ENCODE results near the gene PLCB1. TPM values are rescaled to one million over a fixed set of nuclear protein-coding genes. Genes with fewer than 3 reads are reported as not detected.

Gene PLCB1
- total RNA-seq, 1 donor, result 46.5 TPM

DNA sequence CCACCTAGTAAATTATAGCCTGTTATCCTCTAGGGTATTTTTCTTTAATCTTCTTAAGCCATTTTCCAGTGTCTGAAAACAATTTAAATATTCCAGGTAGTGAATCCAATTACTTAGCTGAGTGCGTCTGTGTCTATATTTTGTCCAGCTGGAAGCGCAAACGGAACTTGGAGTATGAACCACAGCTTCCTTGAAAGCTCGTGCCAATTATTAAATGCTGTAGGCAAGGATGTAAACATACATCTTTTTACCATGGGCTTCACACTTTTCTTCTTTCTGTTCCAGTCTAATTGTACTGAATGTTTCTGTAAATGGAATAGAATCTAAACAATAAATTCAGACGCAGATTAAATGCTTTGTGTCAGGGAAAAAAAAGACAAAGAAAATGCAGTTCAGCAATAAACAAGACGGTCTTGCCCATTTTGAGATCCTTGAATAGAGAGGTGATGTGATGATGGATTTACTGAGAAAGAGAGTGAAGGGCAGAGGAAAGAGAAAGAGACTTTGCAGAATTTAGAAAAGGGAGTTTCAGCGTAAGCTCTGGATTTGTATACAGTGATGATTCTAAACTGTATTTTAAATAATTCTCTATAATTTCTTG, 1.9 kb downstream of the PLCB1 start:
- TF ChIP-seq, protein P1, sequence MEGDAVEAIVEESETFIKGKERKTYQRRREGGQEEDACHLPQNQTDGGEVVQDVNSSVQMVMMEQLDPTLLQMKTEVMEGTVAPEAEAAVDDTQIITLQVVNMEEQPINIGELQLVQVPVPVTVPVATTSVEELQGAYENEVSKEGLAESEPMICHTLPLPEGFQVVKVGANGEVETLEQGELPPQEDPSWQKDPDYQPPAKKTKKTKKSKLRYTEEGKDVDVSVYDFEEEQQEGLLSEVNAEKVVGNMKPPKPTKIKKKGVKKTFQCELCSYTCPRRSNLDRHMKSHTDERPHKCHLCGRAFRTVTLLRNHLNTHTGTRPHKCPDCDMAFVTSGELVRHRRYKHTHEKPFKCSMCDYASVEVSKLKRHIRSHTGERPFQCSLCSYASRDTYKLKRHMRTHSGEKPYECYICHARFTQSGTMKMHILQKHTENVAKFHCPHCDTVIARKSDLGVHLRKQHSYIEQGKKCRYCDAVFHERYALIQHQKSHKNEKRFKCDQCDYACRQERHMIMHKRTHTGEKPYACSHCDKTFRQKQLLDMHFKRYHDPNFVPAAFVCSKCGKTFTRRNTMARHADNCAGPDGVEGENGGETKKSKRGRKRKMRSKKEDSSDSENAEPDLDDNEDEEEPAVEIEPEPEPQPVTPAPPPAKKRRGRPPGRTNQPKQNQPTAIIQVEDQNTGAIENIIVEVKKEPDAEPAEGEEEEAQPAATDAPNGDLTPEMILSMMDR (IDR thresholded peaks at IDR 0.05; ENCODE audit: insufficient read depth, low read length), result no peak
- no peak for DNase-seq (ENCODE audit: low read depth)
- H3K4me3 ChIP-seq (ENCODE audit: low read depth, low read length), result peak overlapping the region; percentile 88

DNA sequence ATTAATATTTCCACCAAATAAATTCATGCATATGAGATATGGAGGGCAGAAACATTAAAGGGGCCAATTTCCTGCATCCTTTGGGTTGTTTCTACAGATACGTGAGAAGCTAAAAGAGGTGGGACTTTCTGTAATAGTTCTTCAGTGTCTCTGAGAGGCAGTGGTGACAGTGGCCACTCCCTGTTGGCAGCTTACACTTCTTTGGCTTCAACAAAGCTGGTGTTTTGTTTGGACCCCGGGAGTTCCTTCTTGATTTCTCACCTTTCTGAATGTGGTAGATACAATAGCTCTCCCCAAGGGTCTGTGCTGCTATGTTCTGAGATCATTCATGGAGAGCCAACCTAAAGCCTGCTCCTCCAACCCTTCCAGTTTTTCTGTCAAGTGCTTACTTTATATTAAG, 7.8 kb downstream of the PLCB1 start:
- TF ChIP-seq, protein P1 (IDR thresholded peaks at IDR 0.05; ENCODE audit: insufficient read depth, low read length), result no peak
- no peak overlapping the region for H3K4me3 ChIP-seq (ENCODE audit: low read depth, low read length)
- no peak for DNase-seq (ENCODE audit: low read depth)

DNA sequence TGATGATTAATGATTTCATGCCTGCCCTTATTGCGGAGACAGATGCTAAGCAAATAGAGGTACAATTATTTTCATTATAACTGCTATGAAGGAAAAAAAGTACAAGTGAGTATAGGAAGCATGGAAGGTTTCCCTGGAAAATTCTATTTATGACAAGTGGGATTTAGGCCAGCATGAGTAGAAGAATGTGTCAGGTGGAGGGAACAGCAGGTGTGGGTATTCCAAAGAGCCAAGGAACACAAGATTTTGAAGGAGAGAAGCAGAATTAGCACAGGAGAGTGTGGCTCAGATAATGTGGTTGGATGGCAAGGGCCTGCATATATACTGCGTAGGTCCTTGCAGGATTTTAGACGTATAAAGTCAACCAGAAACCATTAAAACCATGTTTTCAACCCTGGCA, 11.4 kb downstream of the PLCB1 start:
- TF ChIP-seq, protein P1 (IDR thresholded peaks at IDR 0.05; ENCODE audit: insufficient read depth, low read length), result no peak
- no peak overlapping the region for H3K4me3 ChIP-seq (ENCODE audit: low read depth, low read length)
- no peak for DNase-seq (ENCODE audit: low read depth)

DNA sequence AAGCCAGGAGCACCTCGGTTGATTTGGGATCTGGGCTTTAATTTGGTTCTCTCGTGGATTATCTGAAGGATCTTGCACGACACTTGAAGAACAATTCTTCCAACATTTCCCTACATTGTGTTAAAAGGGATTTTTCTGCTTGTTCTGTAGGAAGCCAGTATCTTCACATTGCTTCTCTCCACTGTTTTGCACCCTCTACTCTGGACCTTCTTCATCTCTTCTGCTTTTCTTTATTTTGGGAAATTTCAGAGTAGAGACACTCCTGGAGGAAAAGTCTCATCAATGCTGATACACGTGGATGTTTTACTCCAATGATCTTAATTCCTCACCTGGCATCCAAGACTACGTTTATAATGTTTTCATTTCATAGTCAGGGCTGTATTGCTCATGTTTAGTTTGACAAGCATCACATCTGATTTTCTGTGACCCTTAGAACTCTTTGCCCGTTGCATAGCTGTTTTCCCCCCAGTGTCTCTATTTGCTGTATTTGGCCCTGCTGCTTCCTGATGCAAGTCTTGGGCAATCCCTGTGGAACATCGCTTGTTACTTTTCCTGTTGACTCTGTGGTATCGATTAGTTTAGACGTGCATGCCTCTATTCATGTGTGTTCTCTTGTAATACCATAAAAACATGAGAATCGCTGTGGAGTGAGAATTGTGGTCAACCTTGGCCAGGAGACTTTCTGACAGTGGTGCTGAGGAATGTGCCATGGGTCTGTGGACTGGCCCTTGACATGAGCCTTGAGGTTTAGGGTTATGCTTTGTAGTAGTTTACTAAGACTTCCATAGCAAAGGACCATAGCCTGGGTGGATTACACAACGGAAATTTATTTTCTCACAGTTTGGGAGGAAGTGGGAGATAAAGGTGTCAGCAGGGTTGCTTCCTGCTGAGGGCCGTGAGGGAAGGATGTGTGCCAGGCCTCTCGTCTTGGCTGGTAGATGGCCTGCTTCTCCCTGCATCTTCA, 12.5 kb downstream of the PLCB1 start:
- TF ChIP-seq, protein P1 (IDR thresholded peaks at IDR 0.05; ENCODE audit: insufficient read depth, low read length), result no peak
- DNase-seq (ENCODE audit: low read depth), result peak; percentile 85
- H3K4me3 ChIP-seq (ENCODE audit: low read depth, low read length), result no peak overlapping the region

DNA sequence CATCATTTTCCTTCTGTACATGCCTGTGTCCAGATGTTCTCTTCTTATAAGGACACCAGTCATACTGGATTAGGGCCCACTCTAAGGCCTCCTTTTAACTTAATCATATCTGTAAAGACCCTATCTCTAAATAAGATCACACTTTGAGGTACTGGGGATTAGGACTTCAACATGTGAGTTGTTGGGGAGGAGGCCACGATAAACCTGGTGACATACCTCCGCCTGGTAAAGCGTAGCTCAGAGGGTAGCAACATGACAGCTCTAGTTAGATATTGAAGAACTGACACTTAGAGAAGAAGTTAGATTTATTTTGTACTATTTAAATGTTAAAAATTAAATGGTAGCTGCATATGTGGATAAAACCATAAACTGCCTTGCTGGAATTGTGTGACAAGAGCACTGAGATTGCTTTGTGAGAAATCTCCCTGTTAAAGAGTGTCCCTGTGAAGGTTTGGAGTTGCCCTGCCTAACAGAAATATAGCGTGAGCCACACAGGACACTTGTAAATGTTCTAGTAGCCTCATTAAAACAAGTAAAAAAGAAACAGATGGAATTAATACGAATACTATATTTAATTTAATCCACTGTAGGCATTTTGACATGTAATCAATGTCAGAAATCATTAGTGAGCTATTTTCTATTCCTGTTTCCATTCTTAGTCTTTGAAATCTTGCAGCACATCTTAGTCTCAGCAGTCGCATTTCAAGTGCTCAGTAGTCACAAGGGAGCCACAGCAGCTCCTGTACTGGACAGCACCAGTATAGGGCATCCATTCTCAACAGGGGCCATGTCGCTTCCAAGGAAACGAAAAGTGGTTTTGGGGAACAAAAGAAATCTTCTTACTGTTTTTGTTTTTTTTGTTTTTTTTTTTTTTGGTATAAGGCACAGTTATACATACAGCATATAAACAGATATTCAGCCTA, 13.4 kb downstream of the PLCB1 start:
- H3K4me3 ChIP-seq (ENCODE audit: low read depth, low read length), result no peak overlapping the region
- no peak for DNase-seq (ENCODE audit: low read depth)

DNA sequence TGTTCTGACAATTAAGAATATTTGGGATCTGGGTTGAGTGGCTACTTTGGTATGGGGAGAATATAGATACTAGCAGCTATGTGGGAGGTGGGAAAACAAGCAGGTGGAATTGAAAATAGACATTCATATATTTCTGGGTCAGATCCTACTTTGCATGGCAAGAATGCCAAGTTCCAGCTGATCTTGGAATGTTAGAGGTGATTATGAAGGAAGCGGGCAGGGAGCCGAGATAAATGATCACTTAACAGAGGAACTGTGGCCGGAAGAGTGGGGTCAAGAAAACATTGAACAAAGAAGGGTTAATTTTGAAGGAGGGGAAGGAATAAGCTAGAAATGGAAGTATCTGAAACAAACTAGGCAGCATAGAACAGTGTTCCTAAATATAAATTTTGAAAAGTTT, 15.4 kb downstream of the PLCB1 start:
- TF ChIP-seq, protein P1 (IDR thresholded peaks at IDR 0.05; ENCODE audit: insufficient read depth, low read length), result no peak
- H3K4me3 ChIP-seq (ENCODE audit: low read depth, low read length), result no peak overlapping the region
- no peak for DNase-seq (ENCODE audit: low read depth)

More for the DNA sequence above, 13.4 kb downstream of the PLCB1 start:
- TF ChIP-seq, protein P1 (IDR thresholded peaks at IDR 0.05; ENCODE audit: insufficient read depth, low read length), result no peak
